Measurements from ENCODE around the gene NUDT8. TPM values are rescaled to one million over a fixed set of nuclear protein-coding genes. Genes with fewer than 3 reads are reported as not detected.
"Not testable (repeated sequence)": the region's sequence is repeated elsewhere in the genome, so short reads cannot be mapped to it uniquely, and the experiment has no call there.

NUDT8 gene
- total and polyA plus RNA-seq, 2 donors (not counting 1 experiment from before 2014, with no cell fraction given), result 6.9 to 7.1 TPM

DNA sequence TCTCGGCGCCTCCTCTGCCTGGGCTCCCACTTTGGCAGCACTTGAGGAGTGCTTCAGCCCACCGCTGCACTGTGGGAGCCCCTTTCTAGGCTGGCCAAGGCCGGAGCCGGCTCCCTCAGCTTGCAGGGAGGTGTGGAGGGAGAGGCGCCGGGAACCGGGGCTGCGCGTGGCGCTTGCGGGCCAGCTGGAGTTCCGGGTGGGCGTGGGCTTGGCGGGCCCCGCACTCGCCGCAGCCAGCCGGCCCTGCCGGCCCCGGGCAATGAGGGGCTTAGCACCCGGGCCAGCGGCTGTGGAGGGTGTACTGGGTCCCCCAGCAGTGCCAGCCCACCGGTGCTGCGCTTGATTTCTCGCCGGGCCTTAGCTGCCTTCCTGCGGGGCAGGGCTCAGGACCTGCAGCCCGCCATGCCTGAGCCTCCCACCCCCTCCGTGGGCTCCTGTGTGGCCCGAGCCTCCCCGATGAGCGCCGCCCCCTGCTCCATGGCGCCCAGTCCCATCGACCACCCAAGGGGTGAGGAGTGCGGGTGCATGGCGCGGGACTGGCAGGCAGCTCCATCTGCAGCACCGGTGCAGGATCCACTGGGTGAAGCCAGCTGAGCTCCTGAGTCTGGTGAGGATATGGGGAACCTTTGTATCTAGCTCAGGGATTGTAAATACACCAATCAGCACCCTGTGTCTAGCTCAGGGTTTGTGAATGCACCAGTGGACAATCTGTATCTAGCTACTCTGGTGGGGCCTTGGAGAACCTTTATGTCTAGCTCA, 10.7 kb downstream of the NUDT8 start:
- intact Hi-C loops (cut with micrococcal nuclease), result not testable (repeated sequence)

DNA sequence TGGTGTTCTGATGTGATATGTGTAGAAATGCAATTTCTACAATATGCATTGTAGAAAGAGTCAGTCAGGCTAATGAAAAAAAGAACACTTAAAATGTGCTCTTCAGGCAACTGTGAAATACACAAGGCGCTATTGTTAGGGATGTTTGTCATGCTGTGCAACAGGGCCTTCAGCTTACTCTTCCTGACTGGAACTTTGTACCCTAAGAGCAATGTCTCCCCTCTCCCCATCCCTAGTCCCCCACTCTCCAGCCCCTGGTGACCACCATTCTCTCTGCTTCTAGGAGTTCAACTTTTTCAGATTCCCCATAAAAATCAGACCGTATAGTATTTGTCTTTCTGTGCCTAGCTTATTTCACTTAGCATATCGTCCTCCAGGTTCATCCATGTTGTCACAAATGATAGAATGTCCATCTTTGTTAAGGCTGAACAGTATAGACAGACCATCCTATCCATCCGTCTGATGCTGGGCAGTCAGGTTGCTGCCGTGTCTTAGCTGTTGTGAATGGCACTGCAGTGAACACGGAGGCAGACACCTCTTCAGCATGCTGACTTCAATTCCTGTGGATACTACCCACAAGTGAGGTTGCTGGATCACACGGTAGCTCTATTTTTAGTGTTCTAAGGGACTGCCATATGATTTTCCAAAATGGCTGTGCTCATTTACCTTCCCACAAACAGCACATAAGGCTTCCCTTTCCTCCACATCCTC, 12.3 kb downstream of the NUDT8 start:
- WGBS (ENCODE audit: insufficient coverage), result 93% methylated on average over 3 of the region's 7 CpGs
- peaks cover 32 to 38% of the 10 kb centered on the region in 2 donors for H3K4me1 ChIP-seq (ENCODE audit: control insufficient read depth in 2 of 2, insufficient read depth in 2 of 2, low read length in 2 of 2)

More for the DNA sequence above, 10.7 kb downstream of the NUDT8 start:
- H3K27ac Mint-ChIP-seq; H3K27me3 Mint-ChIP-seq; H3K4me2 ChIP-seq (replicated peaks; ENCODE audit: low read depth, low read length, poor library complexity, severe bottlenecking); H3K36me3 ChIP-seq (replicated peaks in 1 of 2; ENCODE audit: control extremely low read depth in 1 of 2, control insufficient read depth in 1 of 2, extremely low read depth in 1 of 2, insufficient read depth in 2 of 2, low read length in 1 of 2); H2AFZ ChIP-seq (ENCODE audit: insufficient read depth, low read depth, low read length, poor library complexity, severe bottlenecking); H3K27ac ChIP-seq (ENCODE audit: low read length in 2 of 2); POLR2A ChIA-PET; ATAC-seq (ENCODE audit: low read depth); H3K9me3 Mint-ChIP-seq (ENCODE audit: insufficient read depth); DNase-seq; H3K79me2 ChIP-seq (ENCODE audit: control insufficient read depth, insufficient read depth, low read length); H3K27me3 ChIP-seq (replicated peaks in 1 of 4; ENCODE audit: control extremely low read depth in 1 of 4, control insufficient read depth in 3 of 4, insufficient read depth in 4 of 4, low read length in 3 of 4); H3K9ac ChIP-seq (ENCODE audit: low read length); H3K4me3 Mint-ChIP-seq; H3K4me3 ChIP-seq (ENCODE audit: control extremely low read depth in 1 of 5, extremely low read depth in 1 of 5, insufficient read depth in 1 of 5, low read depth in 2 of 5, low read length in 4 of 5); H4K20me1 ChIP-seq (ENCODE audit: control insufficient read depth, insufficient read depth, low read length, poor library complexity, severe bottlenecking); H3K9me3 ChIP-seq (ENCODE audit: control extremely low read depth in 1 of 3, control insufficient read depth in 2 of 3, insufficient read depth in 1 of 3, low read length in 2 of 3): not testable (repeated sequence)
- H3K4me1 Mint-ChIP-seq, result peaks cover 31% of the 10 kb centered on the region
- CTCF ChIA-PET, result interaction anchor here (1.0 to 8.0 kb wide), 4 partner anchors 10 to 47 kb away, joined by 3 to 85 read pairs (median 3); partner anchors contain the start of gene NUDT8
- peaks cover 23 to 25% of the 10 kb centered on the region in 2 donors for H3K4me1 ChIP-seq (ENCODE audit: control insufficient read depth in 2 of 2, insufficient read depth in 2 of 2, low read length in 2 of 2)
- 96% methylated on average over 36 of the region's 40 CpGs for WGBS (ENCODE audit: insufficient coverage)

More for the DNA sequence above, 12.3 kb downstream of the NUDT8 start:
- Histone ChIP-seq H3K9me3 (ENCODE audit: control extremely low read depth in 1 of 3, control insufficient read depth in 2 of 3, insufficient read depth in 1 of 3, low read length in 2 of 3) (no peaks in the 10 kb centered on the region), H3K79me2 (ENCODE audit: control insufficient read depth, insufficient read depth, low read length) (no peaks in the 10 kb centered on the region), H4K20me1 (ENCODE audit: control insufficient read depth, insufficient read depth, low read length, poor library complexity, severe bottlenecking) (no peaks in the 10 kb centered on the region), H3K36me3 (replicated peaks in 1 of 2; ENCODE audit: control extremely low read depth in 1 of 2, control insufficient read depth in 1 of 2, extremely low read depth in 1 of 2, insufficient read depth in 2 of 2, low read length in 1 of 2) (peaks cover 0 to 4% of the 10 kb centered on the region in 2 experiments), H3K9ac (ENCODE audit: low read length) (no peak overlapping the region), H3K4me3 (ENCODE audit: control extremely low read depth in 1 of 5, extremely low read depth in 1 of 5, insufficient read depth in 1 of 5, low read depth in 2 of 5, low read length in 4 of 5) (no peak overlapping the region), H3K27me3 (replicated peaks in 1 of 4; ENCODE audit: control extremely low read depth in 1 of 4, control insufficient read depth in 3 of 4, insufficient read depth in 4 of 4, low read length in 3 of 4) (no peaks in the 10 kb centered on the region), H3K4me2 (replicated peaks; ENCODE audit: low read depth, low read length, poor library complexity, severe bottlenecking) (no peak overlapping the region), H3K27ac (ENCODE audit: low read length in 2 of 2) (no peak overlapping the region), H2AFZ (ENCODE audit: insufficient read depth, low read depth, low read length, poor library complexity, severe bottlenecking) (no peak overlapping the region)
- no peaks in the 10 kb centered on the region for H3K9me3 Mint-ChIP-seq (ENCODE audit: insufficient read depth)
- TF ChIP-seq, protein P1, sequence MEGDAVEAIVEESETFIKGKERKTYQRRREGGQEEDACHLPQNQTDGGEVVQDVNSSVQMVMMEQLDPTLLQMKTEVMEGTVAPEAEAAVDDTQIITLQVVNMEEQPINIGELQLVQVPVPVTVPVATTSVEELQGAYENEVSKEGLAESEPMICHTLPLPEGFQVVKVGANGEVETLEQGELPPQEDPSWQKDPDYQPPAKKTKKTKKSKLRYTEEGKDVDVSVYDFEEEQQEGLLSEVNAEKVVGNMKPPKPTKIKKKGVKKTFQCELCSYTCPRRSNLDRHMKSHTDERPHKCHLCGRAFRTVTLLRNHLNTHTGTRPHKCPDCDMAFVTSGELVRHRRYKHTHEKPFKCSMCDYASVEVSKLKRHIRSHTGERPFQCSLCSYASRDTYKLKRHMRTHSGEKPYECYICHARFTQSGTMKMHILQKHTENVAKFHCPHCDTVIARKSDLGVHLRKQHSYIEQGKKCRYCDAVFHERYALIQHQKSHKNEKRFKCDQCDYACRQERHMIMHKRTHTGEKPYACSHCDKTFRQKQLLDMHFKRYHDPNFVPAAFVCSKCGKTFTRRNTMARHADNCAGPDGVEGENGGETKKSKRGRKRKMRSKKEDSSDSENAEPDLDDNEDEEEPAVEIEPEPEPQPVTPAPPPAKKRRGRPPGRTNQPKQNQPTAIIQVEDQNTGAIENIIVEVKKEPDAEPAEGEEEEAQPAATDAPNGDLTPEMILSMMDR (IDR thresholded peaks at IDR 0.05), result no peak
- TF ChIP-seq EZH2 (IDR thresholded peaks at IDR 0.05; ENCODE audit: borderline replicate concordance, insufficient read depth, low read depth, low read length, poor library complexity, severe bottlenecking), result no peak
- DNase-seq, result no peak
- peaks cover 44% of the 10 kb centered on the region for H3K4me1 Mint-ChIP-seq
- CTCF ChIA-PET, result interaction anchor here (0.6 to 8.0 kb wide), 3 partner anchors 11 to 44 kb away, joined by 3 to 85 read pairs (median 3); partner anchors contain the start of gene NUDT8
- POLR2A ChIA-PET, result interaction anchor here (0.5 kb wide), 1 partner anchor 223 kb away, joined by 4 read pairs; no protein-coding TSS in a partner anchor
- H3K27me3 Mint-ChIP-seq, result no peaks in the 10 kb centered on the region
- H3K4me3 Mint-ChIP-seq, result peak overlapping the region; percentile 14
- intact Hi-C loops (cut with micrococcal nuclease), result no loop called here
- peak overlapping the region; percentile 21 for H3K27ac Mint-ChIP-seq
- ATAC-seq (ENCODE audit: low read depth), result no peak

Measured in B cell (primary cell).